Endometrium (tissue), 2 donors: Measurements from ENCODE around the gene RBFOX1.

Experiments used
- FAIRE-seq: peaks from 2 replicates; lab custom pipeline; 2012; peaks lifted over from hg19 to GRCh38; lab: Jason Lieb, UNC
- donor health status: control.
- donor health status: control.

RBFOX1 gene

DNA sequence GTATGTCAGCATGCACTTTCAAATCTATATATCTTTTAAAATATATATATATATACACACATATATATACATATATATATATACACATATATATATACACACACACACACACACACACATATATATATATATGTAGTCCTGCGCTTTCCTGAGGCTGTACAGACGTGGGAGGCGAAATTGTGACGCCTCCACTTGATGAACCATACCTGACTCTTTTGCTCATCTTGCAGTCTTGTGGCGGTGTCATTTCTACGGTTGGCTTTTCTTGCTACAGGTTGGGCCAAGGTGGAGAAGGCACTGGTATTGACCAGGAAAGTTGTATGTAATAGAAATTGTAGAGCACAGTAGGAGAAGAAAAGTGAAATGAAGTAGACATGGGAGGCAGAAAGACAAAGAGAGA is 88.2 kb downstream of the RBFOX1 start:
- no peak for FAIRE-seq

DNA sequence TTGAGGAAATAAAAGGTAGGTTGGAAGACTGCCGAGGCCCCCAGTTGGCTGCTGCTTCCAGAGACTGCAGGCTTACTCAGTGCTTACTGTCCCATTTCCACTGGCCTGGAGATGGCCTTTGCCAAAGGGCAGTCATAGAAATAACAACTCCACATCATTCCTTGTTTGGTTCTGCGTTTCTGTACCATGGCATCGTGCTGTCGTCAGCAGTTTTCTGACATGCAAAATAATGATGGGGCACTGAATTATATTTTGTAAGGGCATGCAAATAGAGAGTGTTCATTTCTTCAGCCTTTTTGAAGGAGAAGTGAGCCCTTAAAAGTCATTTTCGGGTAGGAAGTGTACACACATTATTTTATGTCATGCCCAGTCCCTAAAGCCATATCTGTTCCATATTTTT is 88.9 kb downstream of the RBFOX1 start:
- no peak for FAIRE-seq

DNA sequence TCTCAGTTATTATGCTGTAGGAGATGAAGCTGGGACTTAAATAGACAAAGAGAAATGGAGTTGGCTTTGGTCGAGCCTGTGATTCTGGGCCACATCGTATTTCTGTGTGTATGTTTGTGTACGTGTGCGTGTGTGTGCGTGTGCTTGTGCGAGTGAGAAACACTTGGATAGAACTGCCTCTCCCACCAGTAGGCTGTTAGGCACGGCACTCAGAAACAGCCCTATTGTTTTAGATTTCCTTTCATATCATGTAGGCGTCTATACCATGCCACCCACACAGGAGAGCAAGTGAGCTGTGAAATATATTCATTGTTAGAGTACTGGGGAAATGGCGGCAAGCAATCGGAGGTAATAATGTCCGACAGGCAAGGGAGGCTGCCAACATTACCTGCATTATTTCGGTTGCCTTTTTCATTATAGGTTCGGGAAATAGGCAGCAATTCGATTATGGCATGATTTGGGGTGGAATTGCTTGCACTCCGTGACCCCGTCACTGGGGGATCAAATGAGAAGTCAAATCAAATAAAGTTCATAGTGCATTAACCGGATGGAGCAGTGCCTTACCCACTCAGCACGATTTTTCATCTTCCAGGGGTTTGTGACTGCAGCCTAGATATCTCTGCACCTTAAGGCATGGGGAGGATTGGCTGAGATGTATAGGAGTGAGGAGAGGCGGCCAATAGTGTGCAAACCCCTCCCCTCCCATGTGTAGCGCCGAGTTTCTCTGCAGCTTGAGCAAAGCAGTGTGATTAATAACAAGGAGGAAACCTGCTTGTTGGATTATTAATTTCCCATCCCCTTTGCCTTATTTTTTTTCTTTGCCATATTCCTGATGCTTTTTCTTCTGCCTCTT is 89.6 kb downstream of the RBFOX1 start:
- FAIRE-seq, result no peak

DNA sequence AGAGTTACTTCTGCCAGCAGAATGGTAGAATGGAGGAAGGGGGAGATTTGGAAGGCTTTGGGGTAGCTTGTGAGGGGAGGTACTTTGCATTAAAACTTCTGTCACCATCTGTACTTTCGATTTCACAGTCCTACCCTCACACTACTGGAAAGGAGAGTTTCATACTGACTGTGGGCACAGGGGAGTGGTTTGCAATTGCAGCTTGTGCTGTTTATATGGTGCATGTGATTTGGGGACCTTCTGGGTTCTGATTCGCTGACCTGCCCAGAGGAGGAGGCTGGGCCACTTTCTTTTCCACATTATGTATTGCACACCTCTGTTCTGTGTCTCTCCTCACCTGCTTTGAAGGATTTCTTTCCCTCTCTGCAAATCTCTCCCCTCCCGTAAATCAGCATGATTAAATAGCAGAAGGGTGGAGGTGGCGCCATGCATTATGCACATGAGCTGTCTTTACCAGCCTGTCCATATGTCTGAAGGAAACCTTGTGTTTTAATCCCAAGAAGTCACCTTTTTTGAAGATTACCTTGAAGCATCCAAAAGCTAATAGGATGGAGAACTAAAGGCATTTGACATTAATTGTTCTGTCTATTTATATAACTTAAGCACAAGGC is 90.9 kb downstream of the RBFOX1 start:
- no peak for FAIRE-seq

DNA sequence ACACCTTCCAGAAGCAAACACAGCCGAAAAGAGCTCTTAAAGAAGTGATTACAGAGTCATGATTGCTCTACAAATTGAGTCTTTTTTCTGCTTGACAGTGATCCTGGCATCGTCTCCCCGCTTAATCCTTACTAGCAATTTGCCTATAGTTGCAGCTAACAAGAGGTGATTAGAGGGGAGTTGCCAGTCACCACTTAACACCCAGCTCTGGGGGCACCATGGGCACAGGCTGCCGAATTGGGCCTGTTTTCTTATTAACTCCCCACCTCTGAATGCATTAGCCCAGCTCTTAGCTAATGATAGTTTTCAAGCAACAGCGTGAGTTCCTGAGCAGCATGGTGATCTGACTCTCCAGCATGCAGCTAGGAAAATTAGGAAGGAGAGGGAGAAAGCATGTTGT is 93.5 kb downstream of the RBFOX1 start:
- FAIRE-seq, result no peak

DNA sequence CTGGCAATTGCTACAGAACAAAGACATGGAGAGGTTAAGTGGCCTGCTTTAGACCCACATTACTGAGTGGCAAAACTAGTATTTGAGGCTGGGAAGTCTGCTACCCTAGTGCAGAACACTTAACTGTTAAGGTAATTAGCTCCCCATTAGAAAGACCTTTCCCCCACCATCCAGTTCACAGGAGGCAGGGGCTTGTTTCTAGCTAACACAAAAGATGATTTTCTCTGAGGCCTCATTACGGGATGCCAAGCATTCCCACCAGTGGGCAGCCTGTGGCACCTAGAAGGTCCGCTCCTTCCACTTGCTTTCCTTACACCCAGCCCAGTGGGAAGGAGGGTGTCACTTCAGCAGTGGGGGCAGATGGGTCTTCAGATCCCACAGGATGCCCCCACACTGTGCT is 99.1 kb downstream of the RBFOX1 start:
- FAIRE-seq, result no peak

DNA sequence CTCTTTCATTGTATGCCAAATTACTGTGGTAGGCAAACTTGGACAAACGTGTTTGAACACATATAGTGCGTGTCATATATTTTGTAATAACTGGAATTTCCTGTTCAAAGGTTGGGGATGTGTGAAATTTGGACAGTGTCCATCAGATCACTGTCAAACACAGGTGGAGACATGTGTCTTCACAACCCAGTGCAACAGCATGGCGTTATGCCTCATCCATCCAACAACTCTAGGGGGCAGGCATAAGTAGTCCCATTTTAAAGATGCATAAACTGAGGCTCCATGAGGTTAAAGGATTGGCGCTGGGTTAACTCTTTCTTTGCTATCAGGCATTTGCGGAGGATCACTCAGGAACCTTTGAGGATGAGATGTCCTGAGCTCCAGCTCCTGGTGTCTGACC is 103.7 kb downstream of the RBFOX1 start:
- FAIRE-seq, result no peak

DNA sequence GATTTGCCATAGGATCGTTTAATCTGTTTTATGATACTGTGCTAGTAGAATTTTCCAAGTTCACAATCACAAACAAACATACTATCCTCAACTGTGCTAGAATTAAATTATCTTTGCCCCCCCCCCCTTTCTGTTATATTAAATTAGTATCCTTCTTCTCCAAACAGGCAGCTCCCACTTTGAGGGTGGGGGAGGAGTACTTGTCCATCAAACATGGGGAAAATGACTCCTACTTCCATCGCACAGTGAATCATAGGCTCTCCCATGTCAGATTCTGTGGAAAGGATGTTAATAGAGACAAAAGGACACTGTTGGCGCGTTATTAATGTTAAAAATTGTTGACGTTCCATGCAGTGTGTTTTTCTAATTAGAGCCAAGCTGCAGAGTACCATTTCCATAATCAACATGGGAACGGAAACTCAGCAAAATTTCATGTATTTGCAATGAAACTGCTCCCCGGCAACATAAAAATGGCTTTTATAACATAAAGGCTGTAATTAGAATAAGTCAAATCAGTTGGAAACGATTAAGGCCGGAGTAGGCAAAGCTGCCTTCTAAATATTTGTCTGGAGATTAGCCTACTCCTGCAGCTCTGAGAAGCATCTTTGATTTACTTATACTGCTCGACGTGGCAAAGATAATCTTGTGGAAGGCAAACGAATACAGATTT is 104.6 kb downstream of the RBFOX1 start:
- FAIRE-seq, result no peak

DNA sequence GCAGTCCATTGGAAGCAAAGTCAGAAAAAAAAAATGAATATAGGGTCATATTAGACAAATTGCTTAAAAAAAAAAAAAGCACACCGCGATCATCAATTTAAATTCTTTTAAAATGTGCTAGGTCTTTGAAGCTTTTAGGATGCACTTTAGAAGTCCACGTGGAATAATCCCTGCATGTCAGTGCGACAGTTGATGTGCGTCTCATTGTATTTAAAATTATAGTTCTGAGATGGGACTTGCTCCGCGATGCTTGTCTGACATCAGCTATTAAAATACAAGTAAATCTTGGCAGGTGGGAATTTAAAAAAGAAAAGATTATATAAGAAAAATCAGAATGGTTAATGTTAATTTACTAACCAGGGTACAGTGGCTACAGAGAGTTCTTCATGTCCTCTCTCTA is 105.2 kb downstream of the RBFOX1 start:
- FAIRE-seq, result no peak

DNA sequence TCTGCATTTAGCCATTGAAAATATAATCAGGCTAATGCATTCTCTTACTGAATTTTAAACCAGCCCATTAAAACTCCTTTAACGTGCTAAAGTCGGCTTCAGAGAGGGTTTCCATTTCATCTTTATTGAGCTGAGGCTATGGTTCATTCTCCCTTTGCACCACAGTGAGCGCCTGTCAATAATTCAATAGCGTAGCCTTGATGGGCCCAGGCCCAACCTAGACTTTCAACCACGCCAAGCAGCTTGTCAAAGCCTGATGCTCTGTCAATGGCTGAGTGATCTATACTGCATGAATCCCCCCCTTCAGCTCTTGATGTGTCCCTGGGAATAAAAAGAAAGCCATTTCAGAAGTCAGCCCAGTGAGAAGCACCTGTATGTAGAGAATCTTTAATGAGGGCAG is 106.0 kb downstream of the RBFOX1 start:
- no peak for FAIRE-seq

DNA sequence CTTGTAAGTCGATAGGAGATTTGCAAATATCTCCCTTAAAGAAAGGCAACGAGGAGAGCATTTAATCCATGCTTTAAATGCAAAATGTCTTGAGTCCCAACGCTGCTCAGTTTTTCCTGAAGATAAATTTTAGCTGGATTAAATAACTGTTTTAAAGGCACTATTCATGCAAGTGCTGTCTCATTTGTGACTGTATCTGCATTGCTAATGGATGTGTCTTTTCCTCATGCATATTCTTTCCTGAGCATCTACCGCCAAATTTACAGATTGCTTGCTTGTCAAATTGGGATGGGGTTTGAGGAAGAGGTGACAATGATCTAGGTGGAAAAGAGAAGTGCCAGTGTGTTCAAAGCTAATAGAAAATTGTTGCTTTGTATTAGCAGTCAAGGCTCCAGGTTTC is 106.9 kb downstream of the RBFOX1 start:
- no peak for FAIRE-seq

DNA sequence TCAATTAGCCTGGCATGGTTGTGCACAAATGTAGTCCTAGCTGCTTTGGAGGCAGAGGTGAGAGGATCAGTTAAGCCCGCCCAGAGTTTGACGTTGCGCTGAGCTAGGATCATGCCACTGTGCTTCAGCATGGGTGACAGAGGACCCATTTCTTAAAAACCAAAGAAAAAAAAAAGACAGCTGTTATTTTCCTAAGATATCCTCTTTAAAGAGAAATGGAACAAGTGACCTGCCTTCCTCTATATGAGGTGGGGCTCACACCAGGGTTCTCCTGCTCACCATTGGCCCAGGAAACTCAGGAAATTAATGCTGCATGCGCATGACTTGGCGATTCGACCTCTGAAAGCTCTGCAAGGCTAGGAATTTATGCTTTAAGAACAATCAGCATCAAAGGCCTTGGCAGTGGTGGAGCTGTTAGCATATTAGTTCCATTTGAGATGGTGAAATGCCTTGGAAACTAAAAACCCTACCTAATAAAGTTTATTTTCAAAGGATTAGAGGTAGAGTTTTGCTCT is 108.3 kb downstream of the RBFOX1 start:
- no peak for FAIRE-seq

DNA sequence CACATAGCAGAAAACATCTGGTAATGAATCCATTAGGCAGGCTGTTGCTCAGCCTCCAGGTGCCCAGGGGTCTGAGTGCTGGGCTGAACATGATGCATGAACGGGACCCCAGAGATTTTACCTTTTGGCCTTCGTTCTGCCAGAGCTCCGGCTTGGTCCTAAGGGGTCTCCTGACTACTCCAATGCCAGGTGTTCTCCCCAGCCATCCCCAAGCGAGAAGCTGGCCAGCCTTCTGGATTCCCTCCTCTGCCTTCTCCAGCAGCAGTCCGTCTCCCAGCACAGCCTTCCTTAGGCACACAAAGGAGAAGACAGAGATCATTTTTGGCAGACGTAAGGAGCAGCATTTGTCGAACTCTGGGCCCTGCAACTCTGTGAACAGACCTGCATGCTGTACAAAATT is 109.4 kb downstream of the RBFOX1 start:
- FAIRE-seq, result no peak

DNA sequence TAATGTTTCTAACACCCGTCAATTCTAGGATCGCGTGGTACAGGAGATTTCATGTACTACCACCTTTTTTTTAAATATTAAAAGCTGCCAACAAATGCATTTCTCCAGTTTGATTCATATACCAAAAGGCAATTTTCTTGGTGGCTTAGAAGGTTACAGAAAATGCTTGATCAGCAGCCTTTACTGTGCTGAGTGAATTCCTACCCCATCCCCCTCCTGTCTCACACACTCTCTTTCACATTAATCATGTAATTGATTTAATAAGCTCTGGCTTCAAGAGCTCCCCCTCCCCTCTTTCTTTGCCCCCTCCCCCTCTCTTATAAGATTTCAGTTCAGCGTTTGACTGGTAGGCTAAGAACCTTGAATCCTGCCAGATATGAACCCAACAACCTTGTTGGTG is 110.5 kb downstream of the RBFOX1 start:
- no peak for FAIRE-seq

DNA sequence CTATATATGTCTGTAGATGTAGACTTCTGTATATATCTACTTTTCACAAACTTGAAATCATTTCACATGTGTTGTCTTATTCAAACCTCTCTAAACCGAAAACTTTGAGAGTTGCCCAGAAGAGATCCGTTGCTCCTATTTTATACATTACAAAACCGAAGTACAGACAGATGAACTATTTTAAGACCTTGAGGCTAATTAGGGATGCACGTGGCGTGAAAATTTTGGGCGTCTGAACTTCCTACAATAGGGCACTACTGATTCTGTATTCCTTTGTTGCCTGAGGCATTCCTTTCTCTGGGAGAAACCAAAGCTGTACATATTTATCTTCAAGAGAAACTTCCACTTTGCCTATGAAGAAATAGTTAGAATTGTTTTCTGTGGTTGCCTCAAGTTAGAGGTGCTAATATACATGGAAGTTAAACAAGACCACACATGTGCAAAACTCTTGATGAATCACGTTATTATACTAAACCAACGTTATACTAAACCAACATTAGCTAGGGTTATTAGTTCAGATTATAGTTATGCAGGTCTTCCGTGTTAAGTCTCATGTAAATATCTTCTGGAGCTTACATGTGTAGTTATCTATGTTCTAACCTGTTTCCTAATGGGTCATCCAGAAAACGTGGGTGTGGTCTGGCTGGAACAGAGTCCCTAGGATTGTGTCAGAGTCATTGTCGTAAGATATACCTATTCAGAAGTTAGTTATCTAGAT is 111.2 kb downstream of the RBFOX1 start:
- no peak for FAIRE-seq

DNA sequence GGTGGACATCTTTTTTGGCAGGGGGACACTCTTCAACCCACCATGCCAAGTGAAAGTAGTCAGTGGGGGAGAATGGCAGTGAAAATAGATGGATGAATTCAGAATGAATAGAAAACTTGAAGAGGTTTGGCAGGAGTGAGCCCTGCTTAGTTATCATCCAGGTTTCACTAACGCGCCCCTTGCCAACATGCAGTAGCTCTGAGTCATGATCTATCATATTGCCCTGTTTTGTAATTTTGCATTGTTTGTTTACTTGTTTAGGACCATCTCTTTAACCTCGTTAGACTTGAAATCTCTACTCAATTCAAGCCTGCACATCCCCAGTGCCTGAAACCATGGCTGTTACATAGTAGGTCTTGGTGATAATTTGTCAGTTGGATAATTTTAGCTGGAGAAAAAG is 116.7 kb downstream of the RBFOX1 start:
- no peak for FAIRE-seq

DNA sequence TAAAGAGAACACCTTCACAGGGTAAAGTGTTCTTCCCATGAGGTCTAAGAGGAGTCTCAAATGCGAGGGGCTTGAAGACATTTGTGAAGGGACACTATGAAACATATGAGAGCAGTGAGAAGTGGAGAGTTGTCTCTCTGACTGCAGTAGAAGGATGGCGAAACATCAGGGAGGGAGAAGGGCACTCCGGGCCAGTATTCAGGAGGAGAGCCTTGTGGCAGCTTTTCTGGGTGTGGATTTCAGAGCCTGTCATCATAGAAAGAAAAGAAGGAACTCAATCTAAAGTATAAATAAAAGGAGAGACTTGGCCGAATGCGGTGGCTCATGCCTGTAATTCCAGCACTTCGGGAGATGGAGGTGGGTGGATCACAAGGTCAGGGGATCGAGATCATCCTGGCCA is 117.2 kb downstream of the RBFOX1 start:
- no peak for FAIRE-seq

DNA sequence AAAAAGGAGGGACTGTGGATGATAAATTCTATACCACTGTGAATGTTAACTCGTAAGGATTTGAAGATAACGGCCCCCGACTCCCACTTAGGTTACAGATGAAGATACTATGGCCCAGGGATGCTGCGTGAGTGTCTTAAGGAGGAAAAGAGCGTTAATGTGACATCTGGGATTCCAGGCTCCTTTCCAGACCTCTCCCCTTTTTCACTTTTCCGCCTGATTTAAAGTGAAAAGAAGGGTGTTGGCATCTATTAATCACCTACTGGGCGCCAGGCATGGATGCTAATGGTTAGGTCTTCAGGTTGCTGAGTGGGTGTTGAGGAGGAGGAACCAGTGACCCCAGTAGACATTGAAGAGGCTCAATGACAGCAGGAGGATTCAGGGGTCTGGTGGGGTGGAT is 117.8 kb downstream of the RBFOX1 start:
- FAIRE-seq, result no peak

DNA sequence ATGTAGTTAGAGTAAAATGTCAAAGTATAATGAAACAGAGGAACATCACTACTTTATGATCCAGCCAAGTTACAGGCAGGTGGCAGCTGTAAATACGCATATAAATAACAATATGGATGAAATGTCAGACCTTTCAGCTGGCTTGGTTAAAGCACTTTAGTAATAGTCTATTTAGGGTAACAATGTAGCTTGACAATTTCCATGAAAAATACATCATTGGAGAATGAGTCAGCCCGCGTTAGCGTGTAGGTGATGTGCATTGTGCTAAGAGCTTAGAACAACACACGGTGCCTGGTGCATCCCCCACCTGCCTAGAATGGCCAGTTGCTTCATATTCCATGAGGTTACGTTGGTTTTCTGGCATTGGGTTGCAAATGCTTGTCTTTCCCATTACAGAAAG is 119.4 kb downstream of the RBFOX1 start:
- no peak for FAIRE-seq

DNA sequence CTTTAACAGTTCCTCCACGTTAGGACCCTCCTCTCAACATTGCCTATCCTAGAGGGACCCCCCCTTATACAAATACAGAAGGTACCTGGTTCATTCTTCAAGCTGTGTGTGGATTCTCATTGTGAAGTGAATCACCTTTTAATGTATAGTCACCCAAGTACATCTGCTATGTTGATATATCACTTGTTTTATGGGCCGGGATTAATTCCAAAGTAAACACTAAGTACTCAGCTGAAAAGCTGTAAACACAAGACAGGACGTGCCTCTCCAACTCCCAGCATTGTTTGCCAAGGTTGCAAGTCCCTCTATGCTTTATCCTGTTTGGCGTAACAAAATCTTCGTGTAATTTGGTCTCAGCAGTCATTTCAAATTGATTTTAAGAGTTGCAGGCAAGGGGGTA is 123.6 kb downstream of the RBFOX1 start:
- FAIRE-seq, result no peak

DNA sequence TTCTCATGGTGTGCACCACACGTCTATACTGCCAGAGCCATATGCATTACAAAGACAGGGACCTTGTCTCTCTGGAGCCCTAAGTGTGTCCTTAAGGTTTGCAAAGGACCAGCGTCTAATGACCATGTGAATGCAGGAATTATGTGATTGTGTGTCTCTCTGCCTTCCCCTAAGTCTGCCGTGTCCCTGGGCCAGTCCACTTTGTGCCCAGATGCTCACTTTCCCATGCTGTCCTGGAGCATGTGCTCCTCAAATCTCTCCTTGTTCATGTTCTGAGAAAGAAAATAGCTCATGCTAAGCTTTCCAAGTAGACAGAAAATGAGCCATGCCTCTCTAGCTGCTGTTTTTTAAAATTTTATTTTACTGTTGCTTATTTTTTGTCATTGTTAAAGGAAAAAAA is 125.5 kb downstream of the RBFOX1 start:
- FAIRE-seq, result no peak

DNA sequence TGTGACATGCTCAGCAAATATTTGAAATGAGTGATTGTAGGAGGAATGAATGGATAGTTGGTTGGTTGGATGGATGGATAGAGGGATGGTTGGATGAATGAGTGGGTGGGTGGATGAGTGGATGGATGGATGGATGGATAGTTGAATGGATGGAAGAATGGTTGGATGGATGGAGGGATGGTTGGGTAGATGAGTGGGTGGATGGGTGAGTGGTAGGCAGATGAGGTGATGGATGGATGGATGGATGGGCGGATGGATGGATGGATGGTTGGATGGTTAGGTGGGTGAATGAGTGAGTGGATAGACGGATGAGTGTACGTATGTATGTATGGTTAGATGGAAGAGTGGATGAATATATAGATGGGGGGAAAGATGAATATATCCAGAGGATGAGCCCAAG is 137.7 kb downstream of the RBFOX1 start:
- FAIRE-seq, result no peak

DNA sequence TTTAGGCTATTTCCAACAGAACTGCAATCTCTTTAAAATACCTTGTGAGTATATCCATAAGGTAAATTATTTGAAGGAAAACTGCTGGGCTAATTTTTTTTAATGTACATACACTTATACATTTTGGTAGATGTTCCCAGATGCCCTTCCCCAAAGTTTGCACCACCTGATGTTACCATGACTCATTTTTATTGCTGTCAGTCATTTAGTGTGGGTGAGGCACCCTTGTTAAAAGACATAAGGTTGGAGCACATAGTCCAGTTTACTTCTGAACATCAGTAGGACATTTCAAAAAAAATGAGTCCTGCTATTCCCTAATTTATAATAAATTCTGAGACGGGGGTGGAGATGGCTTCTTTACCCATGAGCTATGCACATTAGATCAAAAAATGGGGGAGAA is 138.6 kb downstream of the RBFOX1 start:
- FAIRE-seq, result no peak
